Renal cortical epithelial cell (primary cell): ENCODE measurements around the gene ATP2A1. TPM values are rescaled to one million over a fixed set of nuclear protein-coding genes. Genes with fewer than 3 reads are reported as not detected.
"Not testable (repeated sequence)": the region's sequence is repeated elsewhere in the genome, so short reads cannot be mapped to it uniquely, and the experiment has no call there.

Source experiments
- DNase-seq: peaks from one replicate; pipeline ENCODE4 v3.0.0-alpha.2; 2011; ENCODE audit warnings: low read depth
- total RNA-seq: library from RNA; depleted of rRNA; stranded (reverse); fragments of >200 nt; gene quantifications from 2 replicates; pipeline ENCODE4 v1.2.3, GENCODE V29; 2014

ATP2A1 gene
- total RNA-seq, 1 donor from 2014 or later, result 0.10 TPM

DNA sequence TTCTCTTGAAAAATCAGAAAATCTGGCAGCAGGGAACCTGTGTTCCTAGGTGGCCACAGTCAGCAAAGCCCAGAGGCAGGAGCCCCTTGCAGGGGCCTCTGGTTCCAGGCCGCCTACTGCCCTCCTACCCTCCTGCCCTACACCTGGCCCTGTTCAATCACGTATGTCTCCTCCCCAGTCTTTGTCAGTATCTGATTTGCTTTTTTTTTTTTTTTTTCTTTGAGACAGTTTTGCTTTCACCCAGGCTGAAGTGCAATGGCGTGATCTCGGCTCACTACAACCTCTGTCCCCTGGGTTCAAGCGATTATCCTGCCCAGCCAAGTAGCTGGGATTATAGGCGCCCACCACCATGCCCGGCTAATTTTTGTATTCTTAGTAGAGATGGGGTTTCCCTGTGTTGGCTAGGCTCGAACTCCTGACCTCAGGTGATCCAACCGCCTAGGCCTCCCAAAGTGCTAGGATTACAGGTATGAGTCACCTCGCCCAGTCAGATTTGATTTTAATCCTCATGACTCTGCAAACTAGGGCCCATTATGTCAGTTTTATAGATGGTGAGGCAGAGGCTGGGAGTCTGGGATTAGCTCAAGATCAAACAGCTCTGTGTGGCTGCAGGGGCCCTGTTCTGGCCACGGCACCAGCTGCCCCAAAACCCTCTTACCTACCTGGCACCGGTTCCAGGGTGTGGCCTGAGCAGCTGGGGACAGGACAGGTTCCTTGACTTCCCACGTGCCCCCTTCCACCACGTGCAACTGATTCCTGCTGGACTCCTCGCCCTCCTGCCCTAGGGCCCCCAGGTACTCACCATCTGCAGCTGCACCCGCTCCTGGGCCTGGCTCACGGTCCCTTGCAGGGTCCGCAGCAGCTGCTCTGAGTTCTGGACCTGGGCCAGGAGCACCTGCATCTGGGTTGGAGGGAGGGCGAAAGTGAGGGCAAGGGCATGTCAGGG lies 32.1 kb downstream of the ATP2A1 start:
- no peak for DNase-seq

DNA sequence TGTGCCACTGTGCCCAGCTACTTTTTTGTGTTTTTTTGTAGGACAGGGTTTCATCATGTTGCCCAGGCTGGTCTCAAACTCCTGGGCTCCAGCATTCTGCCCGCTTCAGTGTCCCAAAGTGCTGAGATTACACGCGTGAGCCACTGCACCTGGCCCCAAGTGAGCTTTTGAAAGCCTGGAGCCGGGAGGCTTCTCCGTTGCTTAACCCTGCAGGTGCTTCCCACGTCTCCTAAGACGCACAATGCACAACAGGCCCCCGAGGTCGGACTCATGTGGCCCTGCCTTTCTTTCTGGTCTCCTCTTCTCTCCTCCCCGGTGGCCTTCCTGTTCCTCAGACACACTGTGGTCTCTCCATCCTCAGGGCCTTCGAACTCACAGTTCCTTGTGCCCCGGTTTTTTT lies 34.3 kb downstream of the ATP2A1 start:
- DNase-seq, result no peak

GRCh38 chr16:28913946-28914724 lies 35.8 kb downstream of the ATP2A1 start:
- DNase-seq, result no peak

DNA sequence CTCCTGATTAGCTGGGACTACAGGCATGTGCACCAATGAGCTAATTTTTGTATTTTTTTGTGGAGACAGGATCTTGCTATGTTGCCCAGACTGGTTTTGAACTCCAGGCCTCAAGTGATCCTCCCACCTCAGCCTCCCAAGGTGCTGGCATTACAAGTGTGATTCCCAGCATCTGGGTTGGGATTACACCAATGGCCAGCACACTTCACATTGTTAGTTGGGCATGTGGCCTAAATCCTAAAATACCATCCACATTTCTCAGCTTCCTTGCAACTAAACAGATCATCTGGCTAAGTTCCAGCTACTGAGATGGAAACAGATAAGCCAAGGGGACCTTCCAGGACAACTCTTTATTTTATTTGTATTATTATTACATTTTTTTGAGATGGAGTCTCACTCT lies 36.9 kb downstream of the ATP2A1 start:
- DNase-seq, result no peak

GRCh38 chr16:28917095-28917494 lies 38.8 kb downstream of the ATP2A1 start:
- DNase-seq, result no peak

DNA sequence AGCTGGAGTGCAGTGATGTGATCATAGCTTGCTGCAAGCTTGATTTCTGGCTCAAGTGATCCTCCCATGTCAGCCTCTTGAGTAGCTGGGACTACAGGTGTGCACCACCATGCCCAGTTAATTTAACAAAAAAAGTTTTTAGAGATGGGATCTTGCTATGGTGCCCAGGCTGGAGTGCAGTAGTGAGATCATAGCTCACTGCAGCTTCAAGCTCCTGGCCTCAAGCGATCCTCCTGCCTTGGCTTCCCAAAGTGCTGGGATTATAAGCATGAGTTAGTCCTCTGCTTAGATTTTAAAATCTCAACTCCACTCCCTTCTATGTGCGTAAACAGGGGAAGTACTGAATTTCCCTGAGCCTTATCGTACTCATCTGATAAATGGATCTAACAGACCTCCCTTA lies 40.4 kb downstream of the ATP2A1 start:
- no peak for DNase-seq

DNA sequence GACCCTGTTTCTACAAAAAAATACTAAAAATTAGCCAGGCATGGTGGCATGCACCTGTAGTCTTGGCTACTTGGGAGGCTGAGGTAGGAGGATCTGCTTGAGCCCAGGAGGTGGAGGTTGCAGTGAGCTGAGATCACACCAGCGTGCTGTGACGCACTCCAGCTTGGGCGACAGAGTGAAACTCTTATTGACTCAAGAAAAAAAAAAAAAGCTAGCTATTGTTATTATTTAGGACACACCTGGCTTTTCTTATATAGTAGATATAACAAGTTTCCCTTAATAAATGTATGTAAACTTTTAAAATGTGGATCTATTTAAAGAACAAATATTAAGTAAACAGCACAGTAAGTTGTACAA lies 44.9 kb downstream of the ATP2A1 start:
- DNase-seq, result no peak

GRCh38 chr16:28923652-28924398 lies 45.5 kb downstream of the ATP2A1 start:
- DNase-seq, result no peak

- no peak for DNase-seq
These were observed 46.1 kb downstream of the ATP2A1 start for GRCh38 chr16:28924399-28924761.

GRCh38 chr16:28924762-28925385 lies 46.6 kb downstream of the ATP2A1 start, which contains the start of gene RABEP2:
RABEP2 (minus strand) TSS chr16:28925238; CDS start chr16:28925163, 75 bp downstream.
- peak; percentile 54 for DNase-seq

DNA sequence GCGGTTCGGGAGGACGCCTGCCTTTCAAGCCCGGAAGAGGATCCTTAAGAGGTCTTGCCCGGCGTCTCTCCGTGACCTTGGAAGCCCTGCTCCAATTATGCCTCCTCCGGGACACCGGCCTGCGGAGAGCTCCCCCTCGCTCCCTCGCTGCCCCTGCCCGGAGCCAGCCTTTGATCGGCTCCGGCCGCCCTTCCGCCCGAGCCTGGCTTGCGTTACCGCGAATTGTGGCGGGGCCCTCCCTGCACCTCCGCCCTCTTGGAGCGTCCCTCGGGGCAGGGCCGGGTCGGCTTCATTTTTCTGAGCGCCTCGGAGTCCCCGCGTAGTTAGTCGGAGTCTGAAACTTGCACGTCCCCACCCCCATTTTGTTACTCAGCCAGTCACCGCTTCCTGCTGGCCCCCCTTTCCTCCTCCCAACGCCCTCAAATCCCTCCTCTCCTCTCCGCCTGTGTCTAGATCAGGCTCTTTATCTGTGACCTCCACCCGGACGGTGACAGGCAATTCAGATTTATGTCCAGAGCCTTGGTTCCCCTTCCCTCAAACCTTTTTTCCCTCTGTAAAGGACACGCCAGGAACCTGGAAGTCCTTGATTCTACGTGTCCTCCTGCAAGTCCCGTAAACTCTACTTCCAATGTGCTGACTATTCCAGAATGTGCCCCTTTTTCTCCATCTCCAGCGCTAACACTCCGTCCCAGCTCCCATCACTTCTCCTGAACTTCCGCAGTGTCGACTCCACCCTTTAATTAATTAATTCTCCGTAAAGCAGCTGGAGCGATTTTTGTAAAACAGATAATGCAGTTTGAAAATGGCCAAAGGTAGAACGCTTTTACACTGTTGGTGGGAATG lies 47.3 kb downstream of the ATP2A1 start:
- DNase-seq, result peak; percentile 57

GRCh38 chr16:28926284-28926683 lies 48.0 kb downstream of the ATP2A1 start:
- DNase-seq, result not testable (repeated sequence)

DNA sequence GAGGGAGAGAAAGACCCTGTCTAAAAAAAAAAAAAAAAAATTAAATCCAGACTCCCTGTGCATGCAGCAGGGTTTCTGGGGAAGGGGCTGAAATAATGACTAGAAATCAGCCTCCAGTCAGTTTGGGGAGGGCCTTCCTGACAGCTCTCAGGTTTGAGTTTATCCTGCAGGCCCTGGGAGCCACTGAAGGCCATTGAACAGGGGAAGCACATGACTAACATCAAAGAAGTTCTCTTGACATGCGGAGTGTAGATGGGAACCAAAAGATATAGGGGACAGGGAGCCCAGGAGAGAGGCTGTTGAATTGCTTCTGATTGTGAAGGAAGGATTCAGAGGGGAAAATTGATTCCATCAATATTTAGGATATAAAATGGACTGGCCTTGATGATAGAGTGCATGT lies 49.5 kb downstream of the ATP2A1 start:
- no peak for DNase-seq

GRCh38 chr16:28930203-28930602 lies 51.9 kb downstream of the ATP2A1 start:
- no peak for DNase-seq

GRCh38 chr16:28930652-28931051 lies 52.4 kb downstream of the ATP2A1 start:
- DNase-seq, result no peak

DNA sequence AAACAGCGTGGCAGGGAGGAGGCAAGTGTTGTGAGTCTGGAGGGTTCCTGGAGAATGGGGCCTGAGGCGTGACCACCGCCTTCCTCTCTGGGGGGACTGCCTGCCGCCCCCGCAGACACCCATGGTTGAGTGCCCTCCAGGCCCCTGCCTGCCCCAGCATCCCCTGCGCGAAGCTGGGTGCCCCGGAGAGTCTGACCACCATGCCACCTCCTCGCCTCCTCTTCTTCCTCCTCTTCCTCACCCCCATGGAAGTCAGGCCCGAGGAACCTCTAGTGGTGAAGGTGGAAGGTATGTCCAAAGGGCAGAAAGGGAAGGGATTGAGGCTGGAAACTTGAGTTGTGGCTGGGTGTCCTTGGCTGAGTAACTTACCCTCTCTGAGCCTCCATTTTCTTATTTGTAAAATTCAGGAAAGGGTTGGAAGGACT lies 53.5 kb downstream of the ATP2A1 start, which contains the start of gene CD19:
TSS of gene CD19 (plus strand) at position 171 of the 425 bp plus-strand sequence. CDS start at position 201, 30 bp downstream.
- DNase-seq, result no peak

- DNase-seq, result no peak
These were observed 54.3 kb downstream of the ATP2A1 start for GRCh38 chr16:28932339-28933141.

DNA sequence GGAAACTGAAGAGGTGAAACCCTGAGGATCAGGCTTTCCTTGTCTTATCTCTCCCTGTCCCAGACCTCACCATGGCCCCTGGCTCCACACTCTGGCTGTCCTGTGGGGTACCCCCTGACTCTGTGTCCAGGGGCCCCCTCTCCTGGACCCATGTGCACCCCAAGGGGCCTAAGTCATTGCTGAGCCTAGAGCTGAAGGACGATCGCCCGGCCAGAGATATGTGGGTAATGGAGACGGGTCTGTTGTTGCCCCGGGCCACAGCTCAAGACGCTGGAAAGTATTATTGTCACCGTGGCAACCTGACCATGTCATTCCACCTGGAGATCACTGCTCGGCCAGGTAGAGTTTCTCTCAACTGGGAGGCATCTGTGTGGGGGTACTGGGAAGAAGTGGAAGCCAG lies 54.9 kb downstream of the ATP2A1 start:
- DNase-seq, result no peak

GRCh38 chr16:28935346-28935745 lies 57.1 kb downstream of the ATP2A1 start:
- no peak for DNase-seq
